ENCODE data around the gene TMEM256. TPM values are rescaled to one million over a fixed set of nuclear protein-coding genes. Genes with fewer than 3 reads are reported as not detected.
A peak's percentile ranks its signal among the peaks of the same experiment; 100 is the strongest.
"Not testable (repeated sequence)": the region's sequence is repeated elsewhere in the genome, so short reads cannot be mapped to it uniquely, and the experiment has no call there.

Gene TMEM256
- total and polyA plus RNA-seq, 7 experiments from 2014 or later: 31.5 to 64.9 (median 48.2) TPM

DNA sequence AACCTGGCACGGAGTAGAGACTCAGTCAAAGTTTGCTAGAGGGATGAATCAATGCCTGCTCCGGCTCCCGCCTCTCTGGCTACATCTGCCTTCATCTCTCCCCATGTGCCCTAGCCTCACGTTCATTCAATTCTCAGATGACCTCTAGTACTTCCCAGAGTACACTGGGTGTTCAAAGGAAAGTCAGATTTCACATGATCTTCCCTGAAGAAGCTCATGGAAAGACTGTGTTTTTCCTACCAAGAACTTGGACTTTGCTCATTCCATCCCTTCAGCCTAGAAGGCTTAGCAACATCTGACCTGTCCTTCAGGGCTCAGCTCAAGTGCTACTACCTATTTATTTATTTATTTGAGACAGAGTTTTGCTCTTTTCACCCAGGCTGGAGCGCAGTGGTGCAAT is 34.1 kb downstream of the TMEM256 start:
- peak overlapping the region in 1 of 9 donors; percentile 74 for H3K27ac Mint-ChIP-seq
- Histone ChIP-seq H3K4me1 (ENCODE audit: control insufficient read depth in 2 of 2, insufficient read depth in 2 of 2, low read length in 2 of 2) (no peaks in the 10 kb centered on the region), H3K27me3 (ENCODE audit: control insufficient read depth in 2 of 2, insufficient read depth in 2 of 2, low read length in 2 of 2) (no peaks in the 10 kb centered on the region), H3K9me3 (ENCODE audit: control insufficient read depth in 2 of 3, low read length in 3 of 3) (no peaks in the 10 kb centered on the region), H3K4me3 (ENCODE audit: low read length) (no peak overlapping the region), H3K27ac (ENCODE audit: low read depth, low read length) (no peak overlapping the region), H3K36me3 (ENCODE audit: control insufficient read depth in 2 of 3, insufficient read depth in 3 of 3, low read length in 3 of 3) (no peaks in the 10 kb centered on the region)
- POLR2A ChIA-PET: interaction anchor here (0.9 kb wide), 1 partner anchor 10 kb away, joined by 3 read pairs; no protein-coding TSS in a partner anchor
- peaks cover 0 to 20% (median 0%) of the 10 kb centered on the region in 5 donors for H3K27me3 Mint-ChIP-seq
- H3K9me3 Mint-ChIP-seq: no peaks in the 10 kb centered on the region
- intact Hi-C loops (cut with micrococcal nuclease): no loop called here
- DNase-seq: no peak
- no peak for ATAC-seq
- CTCF ChIA-PET: interaction anchor here (2.3 kb wide), 1 partner anchor 14 kb away, joined by 8 read pairs; no protein-coding TSS in a partner anchor
- no peaks in the 10 kb centered on the region for H3K36me3 Mint-ChIP-seq
- no peak overlapping the region for H3K4me3 Mint-ChIP-seq
- peaks cover 0 to 4% (median 0%) of the 10 kb centered on the region in 7 donors for H3K4me1 Mint-ChIP-seq

DNA sequence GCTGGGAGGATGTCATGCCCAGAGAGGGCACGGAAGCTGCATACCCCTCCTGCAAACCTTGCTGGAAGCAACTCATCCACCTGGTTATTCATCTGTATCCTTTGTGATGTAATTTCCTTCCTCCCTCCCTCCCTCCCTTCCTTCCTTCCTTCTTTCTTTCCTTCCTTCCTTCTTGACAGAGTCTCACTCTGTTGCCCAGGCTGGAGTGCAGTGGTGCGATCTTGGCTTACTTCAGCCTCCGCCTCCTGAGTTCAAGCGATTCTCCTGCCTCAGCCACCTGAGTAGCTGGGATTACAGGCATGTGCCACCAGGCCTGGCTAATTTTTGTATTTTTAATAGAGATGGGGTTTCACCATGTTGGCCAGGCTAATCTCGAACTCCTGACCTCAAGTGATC is 35.3 kb downstream of the TMEM256 start:
- H3K27ac ChIP-seq (ENCODE audit: low read depth, low read length); H3K4me1 ChIP-seq (ENCODE audit: control insufficient read depth in 2 of 2, insufficient read depth in 2 of 2, low read length in 2 of 2); POLR2A ChIA-PET; H3K36me3 ChIP-seq (ENCODE audit: control insufficient read depth in 2 of 3, insufficient read depth in 3 of 3, low read length in 3 of 3); H3K4me3 ChIP-seq (ENCODE audit: low read length); intact Hi-C loops (cut with micrococcal nuclease); H3K4me1 Mint-ChIP-seq; H3K9me3 Mint-ChIP-seq; H3K36me3 Mint-ChIP-seq; H3K4me3 Mint-ChIP-seq; H3K9me3 ChIP-seq (ENCODE audit: control insufficient read depth in 2 of 3, low read length in 3 of 3); ATAC-seq; H3K27me3 ChIP-seq (ENCODE audit: control insufficient read depth in 2 of 2, insufficient read depth in 2 of 2, low read length in 2 of 2); H3K27ac Mint-ChIP-seq; DNase-seq: not testable (repeated sequence)
- CTCF ChIA-PET: interaction anchor here (2.3 kb wide), 1 partner anchor 12 kb away, joined by 8 read pairs; no protein-coding TSS in a partner anchor
- H3K27me3 Mint-ChIP-seq: peaks cover 0 to 17% (median 0%) of the 10 kb centered on the region in 5 donors

DNA sequence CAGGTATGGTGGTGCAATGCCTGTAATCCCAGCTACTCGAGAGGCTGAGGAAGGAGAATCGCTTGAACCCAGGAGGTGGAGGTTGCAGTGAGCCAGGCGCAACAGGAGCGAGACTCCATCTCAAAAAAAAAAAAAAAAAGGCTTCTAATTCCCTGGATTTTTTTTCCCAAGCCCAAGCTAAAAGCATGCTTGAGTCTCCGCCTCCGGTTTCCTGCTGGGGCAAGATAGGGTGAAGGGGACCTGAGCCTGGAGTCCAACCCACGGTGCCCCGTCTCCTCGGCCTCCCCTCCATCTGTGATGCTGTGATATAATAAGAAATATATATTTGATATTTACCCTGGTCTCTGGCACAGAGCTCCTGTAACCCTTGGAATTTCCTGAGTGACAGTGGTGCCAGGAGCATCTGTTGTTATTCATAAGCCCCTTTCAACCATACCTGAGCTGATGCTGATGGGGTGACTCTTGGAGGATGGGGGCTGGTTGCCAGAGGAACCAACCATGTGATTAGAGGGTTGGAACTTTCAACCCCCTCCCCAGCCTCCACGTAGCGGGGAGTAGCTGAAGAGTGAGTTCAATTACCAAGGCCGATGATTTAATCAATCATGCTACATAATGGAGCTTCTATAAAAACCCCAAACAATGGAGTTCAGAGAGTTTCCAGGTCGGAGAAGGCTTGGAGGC is 35.8 kb downstream of the TMEM256 start:
- Histone ChIP-seq H3K9me3 (ENCODE audit: control insufficient read depth in 2 of 3, low read length in 3 of 3) (no peaks in the 10 kb centered on the region), H3K4me3 (ENCODE audit: low read length) (no peak overlapping the region), H3K36me3 (ENCODE audit: control insufficient read depth in 2 of 3, insufficient read depth in 3 of 3, low read length in 3 of 3) (no peaks in the 10 kb centered on the region), H3K27me3 (ENCODE audit: control insufficient read depth in 2 of 2, insufficient read depth in 2 of 2, low read length in 2 of 2) (no peaks in the 10 kb centered on the region), H3K27ac (ENCODE audit: low read depth, low read length) (no peak overlapping the region), H3K4me1 (ENCODE audit: control insufficient read depth in 2 of 2, insufficient read depth in 2 of 2, low read length in 2 of 2) (no peaks in the 10 kb centered on the region)
- POLR2A ChIA-PET: interaction anchor here (0.6 to 0.9 kb wide), 2 partner anchors 19 to 938 kb away, joined by 3 to 6 read pairs; no protein-coding TSS in a partner anchor
- DNase-seq (no peak), ATAC-seq (no peak)
- Mint-ChIP-seq H3K36me3 (no peaks in the 10 kb centered on the region), H3K27ac (no peak overlapping the region), H3K9me3 (no peaks in the 10 kb centered on the region), H3K4me1 (peaks cover 0 to 3% (median 0%) of the 10 kb centered on the region in 7 donors), H3K27me3 (peaks cover 0 to 17% (median 0%) of the 10 kb centered on the region in 5 donors), H3K4me3 (no peak overlapping the region)
- CTCF ChIA-PET: interaction anchor here (0.6 kb wide), 1 partner anchor 13 kb away, joined by 4 read pairs; the partner anchor contains the start of gene TMEM95
- intact Hi-C loops (cut with micrococcal nuclease): no loop called here

DNA sequence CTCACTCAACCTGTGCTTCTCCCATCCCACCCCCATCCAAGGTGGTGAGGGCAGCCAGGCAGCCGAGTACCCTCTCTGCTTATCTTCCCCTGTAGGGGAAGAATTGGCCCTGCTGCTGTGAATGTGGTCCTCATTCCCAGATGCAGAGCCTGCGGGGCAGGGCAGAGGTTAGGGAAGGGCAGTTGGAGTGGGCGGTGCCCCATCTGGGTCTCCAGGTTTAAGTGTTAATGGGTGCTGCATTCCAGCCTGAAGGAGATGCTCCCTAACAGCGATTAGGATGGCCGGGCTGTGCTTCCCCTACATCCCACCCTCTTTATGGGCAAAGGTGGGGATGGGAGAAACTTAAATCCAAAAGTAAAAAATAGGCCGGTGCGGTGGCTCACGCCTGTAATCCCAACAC is 36.8 kb downstream of the TMEM256 start:
- intact Hi-C loops (cut with micrococcal nuclease): no loop called here
- ChIA-PET POLR2A (no interaction called here), CTCF (no interaction called here)
- Histone ChIP-seq H3K36me3 (ENCODE audit: control insufficient read depth in 2 of 3, insufficient read depth in 3 of 3, low read length in 3 of 3) (no peaks in the 10 kb centered on the region), H3K27me3 (ENCODE audit: control insufficient read depth in 2 of 2, insufficient read depth in 2 of 2, low read length in 2 of 2) (no peaks in the 10 kb centered on the region), H3K9me3 (ENCODE audit: control insufficient read depth in 2 of 3, low read length in 3 of 3) (no peaks in the 10 kb centered on the region), H3K4me1 (ENCODE audit: control insufficient read depth in 2 of 2, insufficient read depth in 2 of 2, low read length in 2 of 2) (no peaks in the 10 kb centered on the region), H3K27ac (ENCODE audit: low read depth, low read length) (no peak overlapping the region), H3K4me3 (ENCODE audit: low read length) (no peak overlapping the region)
- peaks cover 0 to 3% (median 0%) of the 10 kb centered on the region in 7 donors for H3K4me1 Mint-ChIP-seq
- H3K9me3 Mint-ChIP-seq: no peaks in the 10 kb centered on the region
- no peak overlapping the region for H3K4me3 Mint-ChIP-seq
- DNase-seq (no peak), ATAC-seq (no peak)
- peak overlapping the region in 2 of 9 donors; percentile 13 to 56 for H3K27ac Mint-ChIP-seq
- H3K27me3 Mint-ChIP-seq: peaks cover 0 to 17% (median 0%) of the 10 kb centered on the region in 5 donors
- no peaks in the 10 kb centered on the region for H3K36me3 Mint-ChIP-seq

DNA sequence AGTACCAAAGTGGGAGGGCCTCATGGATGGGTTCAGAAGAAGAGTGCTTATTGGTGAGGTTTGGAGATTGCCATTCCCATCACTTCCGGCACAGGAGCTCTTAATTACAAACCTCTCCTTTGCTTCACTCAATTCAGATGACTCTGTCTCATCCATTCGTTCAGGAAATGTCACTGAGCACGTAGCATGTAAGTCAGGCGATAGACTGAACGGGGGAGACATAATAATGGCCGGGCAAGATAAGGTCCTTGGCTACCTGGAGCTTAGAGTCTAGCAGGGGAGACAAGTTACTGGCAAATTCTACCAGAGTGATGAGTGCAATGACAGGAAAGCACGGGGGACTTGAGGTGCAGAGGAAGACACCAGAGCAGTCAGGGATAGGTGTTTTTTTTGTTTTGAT is 37.9 kb downstream of the TMEM256 start:
- H3K36me3 ChIP-seq (ENCODE audit: control insufficient read depth in 2 of 3, insufficient read depth in 3 of 3, low read length in 3 of 3); ATAC-seq; H3K4me3 Mint-ChIP-seq; H3K27me3 ChIP-seq (ENCODE audit: control insufficient read depth in 2 of 2, insufficient read depth in 2 of 2, low read length in 2 of 2); H3K9me3 ChIP-seq (ENCODE audit: control insufficient read depth in 2 of 3, low read length in 3 of 3); intact Hi-C loops (cut with micrococcal nuclease); H3K4me3 ChIP-seq (ENCODE audit: low read length); POLR2A ChIA-PET; DNase-seq; H3K4me1 Mint-ChIP-seq; H3K9me3 Mint-ChIP-seq; H3K27ac ChIP-seq (ENCODE audit: low read depth, low read length); H3K27ac Mint-ChIP-seq; H3K36me3 Mint-ChIP-seq; H3K4me1 ChIP-seq (ENCODE audit: control insufficient read depth in 2 of 2, insufficient read depth in 2 of 2, low read length in 2 of 2): not testable (repeated sequence)
- CTCF ChIA-PET: interaction anchor here (0.7 kb wide), 1 partner anchor 10 kb away, joined by 3 read pairs; no protein-coding TSS in a partner anchor
- H3K27me3 Mint-ChIP-seq: peaks cover 0 to 19% (median 0%) of the 10 kb centered on the region in 5 donors

DNA sequence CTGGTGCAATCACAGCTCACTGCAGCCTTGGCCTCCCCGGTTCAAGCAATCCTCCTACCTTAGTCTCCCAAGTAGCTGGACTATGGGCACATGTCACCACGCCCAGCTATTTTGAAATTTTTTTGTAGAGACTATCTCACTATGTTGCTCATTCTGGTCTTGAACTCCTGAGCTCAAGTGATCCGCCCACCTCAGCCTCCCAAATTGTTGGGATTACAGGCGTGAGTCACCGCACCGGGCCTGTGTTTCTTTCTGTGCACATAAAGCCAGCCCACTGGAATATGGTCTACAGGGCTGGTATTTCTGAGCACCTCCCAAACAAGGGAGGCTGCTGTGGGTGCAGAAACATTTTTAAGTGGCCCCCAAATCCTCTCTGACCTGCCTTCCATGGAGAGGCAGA is 40.6 kb downstream of the TMEM256 start:
- H3K4me1 ChIP-seq (ENCODE audit: control insufficient read depth in 2 of 2, insufficient read depth in 2 of 2, low read length in 2 of 2): no peaks in the 10 kb centered on the region
- no peaks in the 10 kb centered on the region for H3K36me3 Mint-ChIP-seq
- H3K36me3 ChIP-seq (ENCODE audit: control insufficient read depth in 2 of 3, insufficient read depth in 3 of 3, low read length in 3 of 3): no peaks in the 10 kb centered on the region
- H3K4me3 Mint-ChIP-seq: no peak overlapping the region
- H3K9me3 Mint-ChIP-seq: peaks cover 0 to 1% (median 0%) of the 10 kb centered on the region in 11 donors
- intact Hi-C loops (cut with micrococcal nuclease): no loop called here
- no peak for ATAC-seq
- DNase-seq: no peak
- POLR2A ChIA-PET: no interaction called here
- H3K9me3 ChIP-seq (ENCODE audit: control insufficient read depth in 2 of 3, low read length in 3 of 3): no peaks in the 10 kb centered on the region
- peaks cover 0 to 2% (median 0%) of the 10 kb centered on the region in 7 donors for H3K4me1 Mint-ChIP-seq
- H3K27ac ChIP-seq (ENCODE audit: low read depth, low read length): no peak overlapping the region
- CTCF ChIA-PET: no interaction called here
- H3K4me3 ChIP-seq (ENCODE audit: low read length): no peak overlapping the region
- H3K27me3 ChIP-seq (ENCODE audit: control insufficient read depth in 2 of 2, insufficient read depth in 2 of 2, low read length in 2 of 2): no peaks in the 10 kb centered on the region
- peaks cover 0 to 4% (median 0%) of the 10 kb centered on the region in 5 donors for H3K27me3 Mint-ChIP-seq
- no peak overlapping the region for H3K27ac Mint-ChIP-seq

Measured in naive thymus-derived CD4-positive, alpha-beta T cell (primary cell).